Right ventricle myocardium inferior (tissue), 1 donor: Measurements from ENCODE around the gene C16orf92. TPM values are rescaled to one million over a fixed set of nuclear protein-coding genes. Genes with fewer than 3 reads are reported as not detected.
"Not testable (repeated sequence)": the region's sequence is repeated elsewhere in the genome, so short reads cannot be mapped to it uniquely, and the experiment has no call there.

Source experiments
- ATAC-seq: fragments of 200-7000 bp; cut with Tn5 transposase; one replicate; pipeline ENCODE4 v1.9.1; 2020; ENCODE audit warnings: mild to moderate bottlenecking, moderate library complexity
- DNase-seq: peaks from one replicate; pipeline ENCODE4 v3.0.0; 2021; ENCODE audit errors: missing footprints
- intact Hi-C: fragments of 100-400 bp; cut with DNase I; formaldehyde crosslinking; loops from one replicate; pipeline ENCODE4 v1.11.0; 2022
- total RNA-seq: library from RNA; stranded (reverse); fragmentation: NEBNext Ultra II Directional; extraction: Animal tissue kit (Norgen Biotek cat#: 25700); gene quantifications from one replicate; pipeline ENCODE4 v1.2.1, GENCODE V29; 2021
- donor health status: DM: no; HTN: yes; CAD: no; lungs with severe emphysema.

The C16orf92 gene
- total RNA-seq, 1 donor from 2014 or later, result not detected

- intact Hi-C loops, result no loop called here
- no peak for ATAC-seq
- DNase-seq, result no peak
Observed at GRCh38 chr16:30040221-30040620, 17.2 kb downstream of the C16orf92 start.

GRCh38 chr16:30040690-30041089 lies 17.7 kb downstream of the C16orf92 start:
- intact Hi-C loops, DNase-seq, ATAC-seq: not testable (repeated sequence)

GRCh38 chr16:30041841-30042240 lies 18.8 kb downstream of the C16orf92 start:
- DNase-seq (no peak), ATAC-seq (no peak)
- intact Hi-C loops, result no loop called here

DNA sequence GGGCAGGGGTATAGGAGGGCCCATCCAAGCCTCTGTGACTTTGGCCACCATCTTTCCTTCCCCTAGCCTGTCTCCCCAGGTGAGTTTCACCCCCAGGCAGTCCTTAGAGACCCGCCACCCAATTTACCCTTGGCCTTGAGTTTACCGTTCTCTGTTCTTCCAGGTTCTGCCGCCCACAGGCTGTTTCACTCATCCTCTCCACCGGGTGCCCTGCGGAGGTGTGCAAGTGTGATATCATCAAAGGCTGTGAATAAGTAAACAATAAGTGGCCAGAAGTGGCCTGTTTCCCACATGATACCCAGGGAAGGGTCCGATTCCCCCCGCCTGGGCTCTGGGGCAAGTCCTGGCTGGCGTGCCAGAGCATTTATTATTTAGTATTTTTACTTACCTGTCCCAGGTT lies 23.2 kb downstream of the C16orf92 start:
- no peak for ATAC-seq
- DNase-seq, result no peak
- intact Hi-C loops, result no loop called here

GRCh38 chr16:30046588-30046987 lies 23.6 kb downstream of the C16orf92 start:
- no peak for DNase-seq
- intact Hi-C loops, result no loop called here
- no peak for ATAC-seq

DNA sequence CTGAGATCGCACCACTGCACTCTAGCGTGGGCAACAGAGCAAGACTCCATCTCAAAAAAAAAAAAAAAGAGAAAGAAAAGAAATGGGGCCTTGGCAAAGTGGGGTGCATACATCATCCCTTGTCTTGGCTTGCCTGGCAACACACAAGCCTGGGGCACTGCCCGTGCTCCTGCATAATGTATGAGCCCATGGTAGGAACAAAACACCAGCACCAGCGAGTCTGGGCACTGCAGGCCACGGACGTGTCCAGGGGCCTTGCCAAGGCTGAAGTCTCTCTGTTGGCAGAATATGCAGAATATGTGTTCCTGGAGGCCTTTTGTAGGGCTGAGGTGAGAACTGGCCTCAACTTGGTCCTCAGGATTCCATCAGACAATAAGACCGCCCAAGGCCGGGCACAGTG lies 26.9 kb downstream of the C16orf92 start:
- no peak for ATAC-seq
- intact Hi-C loops, result no loop called here
- DNase-seq, result no peak

GRCh38 chr16:30051518-30051917 lies 28.5 kb downstream of the C16orf92 start:
- DNase-seq (no peak), ATAC-seq (no peak)
- intact Hi-C loops, result no loop called here

- intact Hi-C loops, result no loop called here
- peak; percentile 96 for DNase-seq
- ATAC-seq, result peak; percentile 95
Observed at GRCh38 chr16:30052671-30053372, 29.8 kb downstream of the C16orf92 start.

GRCh38 chr16:30053376-30054015 lies 30.5 kb downstream of the C16orf92 start:
- intact Hi-C loops, result no loop called here
- ATAC-seq (peak; percentile 23), DNase-seq (no peak)

GRCh38 chr16:30054451-30054850 lies 31.5 kb downstream of the C16orf92 start:
- ATAC-seq, result no peak
- no peak for DNase-seq
- intact Hi-C loops, result no loop called here

DNA sequence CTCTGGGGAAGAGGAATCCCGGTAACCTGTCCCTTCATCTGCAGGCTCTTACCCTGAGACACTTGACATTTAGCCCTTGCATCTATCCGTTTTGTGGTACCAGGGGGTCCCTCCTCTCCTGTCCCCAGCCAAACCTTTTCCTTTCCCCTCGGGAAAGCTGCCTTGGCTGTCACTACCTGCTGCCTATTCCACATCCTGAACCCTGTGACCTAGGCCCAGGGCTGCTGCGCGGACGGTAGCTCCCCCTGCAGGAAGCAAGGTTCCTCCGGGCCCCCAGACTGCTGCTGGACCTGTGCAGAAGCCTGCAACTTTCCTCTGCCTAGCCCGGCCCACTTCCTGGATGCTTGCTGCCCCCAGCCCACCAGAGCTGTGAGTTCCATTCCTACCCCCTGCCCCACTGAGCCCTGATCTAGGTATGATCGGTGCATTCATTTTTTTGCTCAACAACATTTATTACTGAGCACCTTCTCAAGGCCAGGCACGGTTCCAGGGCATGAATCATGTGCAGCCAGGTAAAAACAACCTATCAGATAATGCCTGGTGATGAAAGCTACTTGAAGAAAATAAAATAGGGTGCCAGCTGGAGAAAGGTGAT lies 32.1 kb downstream of the C16orf92 start:
- ATAC-seq (no peak), DNase-seq (no peak)
- intact Hi-C loops, result no loop called here

GRCh38 chr16:30060346-30060745 lies 37.3 kb downstream of the C16orf92 start:
- intact Hi-C loops, result no loop called here
- ATAC-seq (no peak), DNase-seq (no peak)

DNA sequence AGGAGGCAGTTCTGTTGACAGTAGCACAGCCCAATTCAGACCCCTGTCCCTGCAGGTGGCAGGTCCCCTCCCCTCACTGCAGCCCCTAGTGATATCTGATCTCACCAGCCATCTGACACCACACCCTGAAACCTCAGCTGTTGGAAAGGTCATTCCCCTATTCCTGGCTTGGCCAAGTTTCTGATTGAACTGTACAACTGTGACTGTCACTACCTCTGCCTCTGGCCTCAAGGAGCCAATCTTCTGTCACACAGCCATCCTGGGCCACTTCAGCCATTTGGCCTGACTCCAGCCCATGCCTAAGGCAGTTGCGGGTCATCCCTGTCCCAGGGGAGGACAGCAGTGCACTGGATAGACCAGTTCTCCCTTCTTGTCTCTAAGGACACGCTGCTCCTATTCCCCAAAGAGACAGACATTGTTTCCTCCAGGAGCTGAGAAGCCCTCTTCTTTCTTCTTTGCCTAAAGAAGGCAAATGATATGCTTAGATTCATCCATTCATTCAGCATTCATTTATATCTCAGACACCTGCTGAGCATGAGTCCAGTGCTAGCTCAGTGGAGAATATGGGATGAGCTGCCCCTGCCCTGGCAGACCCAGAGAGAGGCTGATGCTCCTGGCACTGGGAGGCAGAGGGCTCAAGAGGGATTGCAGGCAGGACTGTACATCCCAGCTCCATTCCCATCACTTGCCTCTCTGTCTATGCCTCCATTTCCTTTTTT lies 38.0 kb downstream of the C16orf92 start:
- ATAC-seq (no peak), DNase-seq (no peak)
- intact Hi-C loops, result no loop called here

DNA sequence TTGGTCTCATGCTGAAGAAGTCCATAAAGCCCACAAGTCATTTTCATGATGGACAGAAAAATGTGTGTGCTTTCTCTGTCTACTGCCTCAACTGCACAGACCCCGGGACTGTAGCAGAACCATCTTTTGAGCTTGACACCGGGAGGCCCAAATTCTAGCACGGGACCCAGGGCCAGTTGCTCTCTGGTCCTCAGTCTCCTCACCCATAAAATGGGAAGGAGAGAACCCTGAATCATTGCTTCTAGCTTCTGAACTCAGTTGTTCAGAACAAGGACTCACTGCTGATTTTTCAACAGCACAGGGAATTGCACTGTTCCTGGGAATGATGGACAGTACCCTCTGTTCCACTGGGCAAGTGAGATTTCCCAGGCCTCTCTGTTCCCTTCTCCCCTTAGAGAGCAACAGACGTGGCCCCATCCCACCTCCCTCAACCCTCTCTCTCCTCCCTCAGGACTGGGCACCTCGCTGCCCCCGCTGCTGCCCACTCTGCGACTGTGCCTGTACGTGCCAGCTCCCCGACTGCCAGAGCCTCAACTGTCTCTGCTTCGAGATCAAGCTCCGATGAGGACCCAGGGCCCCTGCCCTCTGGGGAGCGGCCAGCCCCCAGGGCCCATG lies 40.4 kb downstream of the C16orf92 start:
- ATAC-seq (no peak), DNase-seq (no peak)
- intact Hi-C loops, result no loop called here

- peak; percentile 62 for ATAC-seq
- intact Hi-C loops, result loop anchor here (2.0 kb wide), 1 partner anchor 59 kb away; the partner anchor contains the start of gene MAPK3
- peak; percentile 87 for DNase-seq
Observed at GRCh38 chr16:30063893-30064728, 41.1 kb downstream of the C16orf92 start.

DNA sequence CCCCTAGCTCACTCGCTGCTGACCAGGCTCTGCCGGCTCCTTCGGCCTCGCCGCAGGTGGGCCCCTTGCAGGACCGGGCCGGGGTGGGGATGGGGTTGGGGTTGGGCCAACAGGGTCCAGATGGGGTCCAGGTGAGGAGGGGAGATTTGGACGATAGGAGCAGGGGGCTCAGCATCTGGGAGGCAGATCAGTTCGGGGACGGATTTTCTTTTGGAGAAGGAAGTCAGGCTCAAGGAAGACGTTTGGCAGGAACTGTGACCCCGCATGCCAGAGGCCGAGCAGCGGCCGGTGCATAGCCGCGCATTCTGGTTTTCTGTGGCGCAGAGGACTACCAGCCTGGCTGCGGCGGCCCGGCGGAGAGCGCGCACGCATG lies 41.7 kb downstream of the C16orf92 start:
- ATAC-seq, result peak; percentile 2
- intact Hi-C loops, result loop anchor here (2.0 to 5.0 kb wide), 2 partner anchors 58 to 257 kb away; partner anchors contain the start of genes MAPK3 and MAZ
- no peak for DNase-seq

GRCh38 chr16:30065102-30065942 lies 42.3 kb downstream of the C16orf92 start, which contains the start of gene ALDOA:
Gene ALDOA, plus strand, starts transcription at chr16:30065760. Its CDS starts 1,138 bp downstream, at chr16:30066898.
- intact Hi-C loops, result loop anchor here (2.0 to 5.0 kb wide), 2 partner anchors 57 to 258 kb away; partner anchors contain the start of genes MAPK3 and MAZ
- peak; percentile 91 for ATAC-seq

More at GRCh38 chr16:30065102-30065942, 42.3 kb downstream of the C16orf92 start, which contains the start of gene ALDOA:
- DNase-seq, result peak; percentile 99
